Left lung (tissue), 10 donors: Measurements from ENCODE around the gene RAC2. TPM values are rescaled to one million over a fixed set of nuclear protein-coding genes. Genes with fewer than 3 reads are reported as not detected.

ENCODE experiments used
- ATAC-seq: fragments of 200-7000 bp; cut with Tn5 transposase; one replicate; pipeline ENCODE4 v1.9.1; 2020; ENCODE audit warnings: moderate library complexity
- DNase-seq, 4 donors: peaks; one replicate each; pipeline ENCODE4 v3.0.0-alpha.2; 2013 to 2020
- H3K27ac ChIP-seq, 2 donors: fragments of 200-600 bp; sonication (generic) in 1 of 2; one replicate each; pipeline versions ENCODE4 v1.5.0 to v1.8.0; 2020 to 2021
- H3K27me3 ChIP-seq, 2 donors: fragments of 200-600 bp; sonication (generic) in 1 of 2; one replicate each; pipeline versions ENCODE4 v1.5.0 to v1.8.0; 2020 to 2021
- H3K36me3 ChIP-seq, 2 donors: fragments of 200-600 bp; sonication (generic) in 1 of 2; one replicate each; pipeline versions ENCODE4 v1.5.0 to v1.8.0; 2020 to 2021
- H3K4me1 ChIP-seq, 2 donors: fragments of 200-600 bp; one replicate each; pipeline ENCODE4 v1.8.0; 2021
- H3K4me3 ChIP-seq, 2 donors: fragments of 200-600 bp; sonication (generic) in 1 of 2; one replicate each; pipeline versions ENCODE4 v1.5.0 to v1.8.0; 2020 to 2021; ENCODE audit warnings: mild to moderate bottlenecking in 1 of 2
- H3K9me3 ChIP-seq, 2 donors: fragments of 200-600 bp; sonication (generic) in 1 of 2; one replicate each; pipeline versions ENCODE4 v1.5.0 to v1.8.0; 2020 to 2021
- intact Hi-C, 2 donors: fragments of 100-400 bp; cut with DNase I; formaldehyde crosslinking; loops; one replicate each; pipeline versions ENCODE4 v1.11.2 to v1.14.2; 2022
- polyA plus RNA-seq, 6 donors: library from polyadenylated mRNA; unstranded; fragments of 120-200 nt; gene quantifications; one replicate each; pipeline ENCODE4 v1.2.1, GENCODE V29; 2013; ENCODE audit not compliant: insufficient read length in 6 of 6
- total RNA-seq, 2 donors: library from RNA; stranded (reverse); fragmentation: NEBNext Ultra II Directional; extraction: Animal tissue kit (Norgen Biotek cat#: 25700); gene quantifications; one replicate each; pipeline ENCODE4 v1.2.1, GENCODE V29; 2021
- TF ChIP-seq, protein P1 (sequence below), 2 donors: fragments of 200-600 bp; sonication (generic) in 1 of 2; IDR thresholded peaks; one replicate each; pipeline versions ENCODE4 v1.5.0 to v1.8.0; 2021; ENCODE audit warnings: antibody characterized with exemption in 2 of 2
- donor health status: DM: no; HTN: yes; CAD: no.
- donor health status: DM: no; HTN: no; CAD: no.

RAC2 gene
- total and polyA plus RNA-seq, 8 donors, result 6.7 to 77.2 (median 10.1) TPM

DNA sequence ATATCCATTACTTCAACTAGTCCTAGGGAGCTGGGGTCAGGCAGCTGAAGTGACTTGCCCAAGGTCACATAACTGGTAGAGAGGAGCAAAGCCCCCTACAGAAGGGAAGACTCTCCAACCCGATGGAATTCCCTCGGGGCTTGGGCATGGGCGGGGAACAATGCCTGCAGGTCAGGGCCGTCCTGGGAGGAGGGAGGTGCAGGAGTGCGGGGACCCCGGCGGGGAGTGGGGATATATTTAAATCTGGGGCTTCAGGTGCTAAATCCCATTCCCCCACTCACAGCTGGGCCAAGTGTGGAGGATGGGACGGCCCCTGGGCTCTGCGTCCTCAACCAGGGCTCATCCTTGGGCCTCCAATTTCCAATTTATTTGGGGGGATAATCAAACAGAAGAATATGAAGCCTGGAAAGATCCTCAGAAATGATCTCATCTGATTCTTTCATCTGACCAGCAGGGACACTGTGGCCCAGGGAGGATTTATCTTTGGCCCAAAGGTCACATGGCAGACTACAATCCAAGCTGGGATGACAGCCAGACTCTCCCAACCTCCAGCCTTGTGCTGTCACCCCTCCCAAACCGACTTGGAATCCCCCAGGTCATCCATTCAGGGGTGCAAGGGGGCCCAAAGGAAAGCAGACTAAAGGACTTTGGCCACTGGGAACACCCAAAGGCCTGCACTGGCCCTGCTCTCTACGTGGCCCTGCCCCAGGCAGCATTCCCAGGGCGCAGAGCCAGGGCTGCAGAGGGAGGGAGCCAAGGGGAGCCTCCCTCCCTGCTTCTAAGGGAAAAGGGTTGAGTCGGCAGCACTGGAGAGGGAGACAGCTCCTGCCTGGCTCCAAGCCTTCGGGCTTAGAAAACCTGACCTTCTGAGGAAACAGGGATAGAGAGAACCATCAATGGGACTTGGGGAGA is 47.3 kb downstream of the RAC2 start:
- TF ChIP-seq, protein P1, sequence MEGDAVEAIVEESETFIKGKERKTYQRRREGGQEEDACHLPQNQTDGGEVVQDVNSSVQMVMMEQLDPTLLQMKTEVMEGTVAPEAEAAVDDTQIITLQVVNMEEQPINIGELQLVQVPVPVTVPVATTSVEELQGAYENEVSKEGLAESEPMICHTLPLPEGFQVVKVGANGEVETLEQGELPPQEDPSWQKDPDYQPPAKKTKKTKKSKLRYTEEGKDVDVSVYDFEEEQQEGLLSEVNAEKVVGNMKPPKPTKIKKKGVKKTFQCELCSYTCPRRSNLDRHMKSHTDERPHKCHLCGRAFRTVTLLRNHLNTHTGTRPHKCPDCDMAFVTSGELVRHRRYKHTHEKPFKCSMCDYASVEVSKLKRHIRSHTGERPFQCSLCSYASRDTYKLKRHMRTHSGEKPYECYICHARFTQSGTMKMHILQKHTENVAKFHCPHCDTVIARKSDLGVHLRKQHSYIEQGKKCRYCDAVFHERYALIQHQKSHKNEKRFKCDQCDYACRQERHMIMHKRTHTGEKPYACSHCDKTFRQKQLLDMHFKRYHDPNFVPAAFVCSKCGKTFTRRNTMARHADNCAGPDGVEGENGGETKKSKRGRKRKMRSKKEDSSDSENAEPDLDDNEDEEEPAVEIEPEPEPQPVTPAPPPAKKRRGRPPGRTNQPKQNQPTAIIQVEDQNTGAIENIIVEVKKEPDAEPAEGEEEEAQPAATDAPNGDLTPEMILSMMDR (IDR thresholded peaks at IDR 0.05), result no peak
- ATAC-seq (peak; percentile 58), DNase-seq (peak; percentile 62 to 90 (median 84))
- no peak overlapping the region for H3K4me3 ChIP-seq
- intact Hi-C loops, result no loop called here
- peak overlapping the region; percentile 89 to 95 for H3K27ac ChIP-seq
- H3K9me3 ChIP-seq, result no peaks in the 10 kb centered on the region
- H3K36me3 ChIP-seq, result no peaks in the 10 kb centered on the region
- H3K27me3 ChIP-seq, result no peaks in the 10 kb centered on the region
- peaks cover 33 to 36% of the 10 kb centered on the region in 2 donors for H3K4me1 ChIP-seq

DNA sequence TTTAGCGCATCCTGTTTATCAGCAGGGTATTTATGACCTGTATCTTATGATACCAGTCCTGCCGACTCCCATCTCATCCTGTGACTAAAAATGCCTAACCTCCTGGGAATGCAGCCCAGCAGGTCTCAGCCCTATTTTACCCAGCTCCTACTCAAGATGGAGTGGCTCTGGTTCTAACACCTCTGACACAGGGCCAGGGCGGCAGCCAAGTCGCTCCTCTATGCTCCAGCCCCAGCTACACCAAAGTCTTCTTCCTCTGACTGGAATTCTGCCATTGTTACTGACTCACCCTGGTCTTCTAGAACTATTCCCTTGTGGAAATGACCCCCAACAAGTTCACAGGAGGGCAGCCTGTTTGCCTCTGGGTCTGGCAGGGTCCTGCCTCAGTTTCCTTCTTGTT is 48.1 kb downstream of the RAC2 start:
- no peak overlapping the region for H3K4me3 ChIP-seq
- peak in 1 of 4 donors; percentile 44 for DNase-seq
- H3K27ac ChIP-seq, result peak overlapping the region; percentile 89 to 95
- intact Hi-C loops, result no loop called here
- no peak for ATAC-seq
- peaks cover 33 to 36% of the 10 kb centered on the region in 2 donors for H3K4me1 ChIP-seq
- H3K9me3 ChIP-seq, result no peaks in the 10 kb centered on the region
- TF ChIP-seq, protein P1 (IDR thresholded peaks at IDR 0.05), result no peak
- H3K36me3 ChIP-seq, result no peaks in the 10 kb centered on the region
- no peaks in the 10 kb centered on the region for H3K27me3 ChIP-seq

DNA sequence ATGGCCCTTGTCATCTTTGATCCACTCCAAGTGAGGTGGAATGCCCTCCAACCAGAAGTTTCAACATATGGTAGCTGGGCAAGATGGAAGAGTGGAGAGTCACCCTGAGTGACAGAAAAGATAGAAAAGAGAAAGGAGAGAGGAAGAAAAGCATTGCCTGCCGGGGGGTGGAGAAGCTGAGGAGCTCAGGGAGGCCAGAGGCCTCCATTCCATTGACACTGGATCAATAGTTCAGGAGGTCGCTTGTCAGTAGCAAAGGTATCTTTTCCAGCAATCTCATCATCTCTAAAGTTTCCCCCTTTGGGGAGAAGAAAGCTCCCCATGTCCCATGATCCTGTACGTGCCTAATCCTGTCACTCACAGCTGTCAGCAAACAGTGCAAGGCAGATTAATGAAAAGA is 49.3 kb downstream of the RAC2 start:
- TF ChIP-seq, protein P1 (IDR thresholded peaks at IDR 0.05), result no peak
- intact Hi-C loops, result no loop called here
- no peak overlapping the region for H3K4me3 ChIP-seq
- H3K27ac ChIP-seq, result no peak overlapping the region
- ATAC-seq, result no peak
- DNase-seq, result no peak
- no peaks in the 10 kb centered on the region for H3K36me3 ChIP-seq
- peaks cover 31 to 33% of the 10 kb centered on the region in 2 donors for H3K4me1 ChIP-seq
- H3K27me3 ChIP-seq, result no peaks in the 10 kb centered on the region
- H3K9me3 ChIP-seq, result no peaks in the 10 kb centered on the region

DNA sequence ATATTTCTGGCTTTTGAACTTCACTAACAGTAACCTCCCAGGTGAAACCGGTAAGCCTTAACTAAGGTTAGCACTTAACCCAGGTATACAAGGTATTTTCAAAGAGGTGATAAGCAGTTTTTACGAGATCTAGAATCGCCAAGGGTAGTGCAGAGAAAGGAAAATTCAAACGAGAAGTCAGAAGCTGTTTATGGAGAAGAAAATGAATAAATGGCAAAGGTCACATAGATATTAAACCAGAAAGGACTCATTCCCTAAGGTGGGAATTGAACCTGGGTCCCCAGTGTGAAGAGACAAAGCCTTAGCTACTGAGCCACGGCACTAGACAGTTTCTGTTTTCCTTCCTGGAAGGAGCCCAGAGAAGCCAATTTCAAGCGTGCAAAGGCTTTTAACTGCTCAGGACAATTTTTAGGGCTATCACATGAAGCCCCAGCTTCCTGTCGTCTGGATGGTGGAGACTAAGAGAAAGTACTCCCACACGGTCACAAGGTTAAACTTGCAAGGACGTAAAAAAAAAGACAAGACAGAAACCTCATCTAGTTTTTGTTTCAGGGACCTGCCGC is 50.4 kb downstream of the RAC2 start:
- Histone ChIP-seq H3K27me3 (no peaks in the 10 kb centered on the region), H3K36me3 (no peaks in the 10 kb centered on the region), H3K27ac (no peak overlapping the region), H3K9me3 (no peaks in the 10 kb centered on the region), H3K4me1 (peaks cover 32 to 39% of the 10 kb centered on the region in 2 donors), H3K4me3 (no peak overlapping the region)
- no peak for ATAC-seq
- TF ChIP-seq, protein P1 (IDR thresholded peaks at IDR 0.05), result no peak
- intact Hi-C loops, result no loop called here
- DNase-seq, result no peak

DNA sequence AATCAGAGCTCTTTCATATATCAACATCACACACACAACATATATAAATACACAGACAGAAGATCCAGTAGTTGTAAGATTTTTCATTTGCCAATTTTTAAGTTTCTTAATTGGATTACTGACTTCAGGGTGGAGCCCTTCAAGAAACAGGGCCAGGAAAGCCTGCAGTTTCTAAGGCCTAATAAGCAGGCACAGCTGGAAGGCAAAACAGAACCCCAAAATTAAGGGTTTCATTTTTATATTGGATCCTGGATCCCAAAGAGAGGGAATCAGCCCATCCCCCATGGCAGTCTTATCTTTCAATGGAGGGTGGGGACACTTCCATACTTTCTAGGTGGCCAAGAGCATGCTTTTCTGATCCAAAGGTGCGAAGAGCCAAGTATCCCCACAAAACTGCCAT is 51.3 kb downstream of the RAC2 start:
- Histone ChIP-seq H3K9me3 (no peaks in the 10 kb centered on the region), H3K4me1 (peaks cover 31 to 39% of the 10 kb centered on the region in 2 donors), H3K27me3 (no peaks in the 10 kb centered on the region), H3K4me3 (no peak overlapping the region), H3K36me3 (no peaks in the 10 kb centered on the region), H3K27ac (no peak overlapping the region)
- ATAC-seq, result no peak
- TF ChIP-seq, protein P1 (IDR thresholded peaks at IDR 0.05), result no peak
- intact Hi-C loops, result no loop called here
- no peak for DNase-seq
